Peyer's patch (tissue), 4 donors: ENCODE measurements around the gene GADL1.

Source experiments
- CTCF ChIP-seq, 6 experiments: fragments of 450-650 bp in 4 of 6; fragments of 200-600 bp in 2 of 6; sonication (generic) in 1 of 6; IDR thresholded peaks; one replicate each; pipeline ENCODE4 v1.5.1; 2017 to 2019; ENCODE audit warnings: antibody characterized with exemption in 6 of 6, mild to moderate bottlenecking in 3 of 6, moderate library complexity in 1 of 6
- POLR2A ChIP-seq, 2 donors: fragments of 450-650 bp; IDR thresholded peaks; one replicate each; pipeline ENCODE4 v1.5.1; 2017; ENCODE audit warnings: antibody characterized with exemption in 2 of 2, mild to moderate bottlenecking in 2 of 2, moderate library complexity in 2 of 2

- TF ChIP-seq CTCF (IDR thresholded peaks at IDR 0.05) (peak in 5 of 6 experiments; percentile 2 to 39 (median 35)), POLR2A (IDR thresholded peaks at IDR 0.05) (no peak)
These were observed 39.7 kb upstream of the GADL1 start for GRCh38 chr3:30934208-30934550.
